ENCODE data around the gene SRGAP3.

SRGAP3 gene

GRCh38 chr3:9198261-9198660 lies 51.2 kb downstream of the SRGAP3 start:
- no peak overlapping the region for H3K4me3 ChIP-seq
- DNase-seq (ENCODE audit: low spot score): no peak
- no peak for TF ChIP-seq CTCF (IDR thresholded peaks at IDR 0.05)
- no peak overlapping the region for H3K27ac ChIP-seq

- no peak for TF ChIP-seq CTCF (IDR thresholded peaks at IDR 0.05)
- Histone ChIP-seq H3K4me3 (no peak overlapping the region), H3K27ac (no peak overlapping the region)
- DNase-seq (ENCODE audit: low spot score): no peak
Observed at GRCh38 chr3:9196020-9196419, 53.4 kb downstream of the SRGAP3 start.

GRCh38 chr3:9195390-9195789 lies 54.1 kb downstream of the SRGAP3 start:
- Histone ChIP-seq H3K27ac (no peak overlapping the region), H3K4me3 (no peak overlapping the region)
- TF ChIP-seq CTCF (IDR thresholded peaks at IDR 0.05): no peak
- DNase-seq (ENCODE audit: low spot score): no peak

GRCh38 chr3:9194509-9195184 lies 54.8 kb downstream of the SRGAP3 start:
- no peak for TF ChIP-seq CTCF (IDR thresholded peaks at IDR 0.05)
- H3K27ac ChIP-seq: no peak overlapping the region
- DNase-seq (ENCODE audit: low spot score): no peak
- no peak overlapping the region for H3K4me3 ChIP-seq

- TF ChIP-seq CTCF (IDR thresholded peaks at IDR 0.05): no peak
- H3K27ac ChIP-seq: no peak overlapping the region
- H3K4me3 ChIP-seq: no peak overlapping the region
- no peak for DNase-seq (ENCODE audit: low spot score)
Observed at GRCh38 chr3:9193633-9194195, 55.7 kb downstream of the SRGAP3 start.

GRCh38 chr3:9193211-9193610 lies 56.2 kb downstream of the SRGAP3 start:
- no peak for TF ChIP-seq CTCF (IDR thresholded peaks at IDR 0.05)
- no peak for DNase-seq (ENCODE audit: low spot score)
- H3K27ac ChIP-seq: no peak overlapping the region

More at GRCh38 chr3:9193211-9193610, 56.2 kb downstream of the SRGAP3 start:
- H3K4me3 ChIP-seq: no peak overlapping the region
